ENCODE measurements around the gene CDCA8.
"Not testable (repeated sequence)": the region's sequence is repeated elsewhere in the genome, so short reads cannot be mapped to it uniquely, and the experiment has no call there.

The CDCA8 gene

DNA sequence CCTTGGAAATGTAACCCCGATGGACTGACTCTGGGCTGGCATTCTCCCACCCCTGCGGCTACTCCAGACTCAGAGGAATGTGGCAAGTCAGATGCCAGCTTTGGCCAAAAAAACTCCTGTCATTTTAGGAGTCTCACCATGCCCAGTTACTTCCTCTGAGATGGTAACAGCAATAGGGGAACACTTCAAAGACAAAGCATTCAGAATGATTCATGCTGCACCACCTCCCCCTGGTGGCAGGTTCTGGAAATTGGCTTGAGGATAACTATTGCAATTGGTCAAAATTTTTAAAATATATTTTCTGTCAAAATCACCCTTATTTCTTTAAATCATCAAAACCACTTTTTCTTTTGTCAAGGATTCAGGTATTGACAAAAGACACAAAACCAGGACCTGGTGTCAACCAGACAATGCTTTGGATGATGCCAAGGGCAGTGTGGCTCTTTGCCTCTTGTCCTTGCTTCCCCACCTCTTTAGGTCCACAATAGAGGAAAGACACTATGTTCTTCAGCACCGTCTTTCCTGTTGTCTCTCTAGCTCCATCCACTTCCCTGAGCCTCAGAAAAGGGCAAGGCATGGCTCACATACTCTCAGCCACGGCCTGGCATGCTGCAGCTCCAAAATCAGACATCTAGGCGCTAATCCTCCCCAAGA lies 9.9 kb upstream of the CDCA8 start:
- H3K9me3 ChIP-seq: no peaks in the 10 kb centered on the region
- no peak overlapping the region for H3K4me3 ChIP-seq
- H3K27me3 ChIP-seq (ENCODE audit: low read depth): no peaks in the 10 kb centered on the region
- no peaks in the 10 kb centered on the region for H3K4me1 ChIP-seq
- in situ Hi-C loops (cut with MboI; ENCODE audit: low sequenced_read_pairs): loop anchor here (5.0 kb wide), 1 partner anchor 85 kb away; the partner anchor contains the start of gene GNL2
- peaks cover 52% of the 10 kb centered on the region for H3K36me3 ChIP-seq (replicated peaks)
- DNase-seq (ENCODE audit: low spot score in 2 of 2): peak; percentile 41 to 81

DNA sequence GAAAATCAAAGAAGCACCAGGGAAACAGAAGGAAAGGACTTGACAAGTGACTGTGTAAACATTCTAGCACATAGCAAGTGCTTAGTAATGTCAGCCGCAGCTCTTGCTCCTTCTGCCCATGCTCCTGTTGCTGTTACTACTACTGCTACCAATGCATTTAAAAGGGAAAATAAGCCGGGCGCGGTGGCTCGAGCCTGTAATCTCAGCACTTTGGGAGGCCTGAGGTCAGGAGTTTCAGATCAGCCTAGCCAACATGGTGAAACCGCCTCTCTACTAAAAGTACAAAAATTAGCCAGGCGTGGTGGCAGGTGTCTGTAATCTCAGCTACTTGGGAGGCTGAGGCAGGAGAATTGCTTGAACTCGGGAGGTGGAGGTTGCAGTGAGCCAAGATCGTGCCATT lies 8.1 kb upstream of the CDCA8 start:
- not testable (repeated sequence) for DNase-seq (ENCODE audit: low spot score in 2 of 2); H3K9me3 ChIP-seq; H3K4me3 ChIP-seq; H3K27me3 ChIP-seq (ENCODE audit: low read depth); H3K4me1 ChIP-seq
- peaks cover 64% of the 10 kb centered on the region for H3K36me3 ChIP-seq (replicated peaks)
- in situ Hi-C loops (cut with MboI; ENCODE audit: low sequenced_read_pairs): loop anchor here (5.0 kb wide), 1 partner anchor 87 kb away; the partner anchor contains the start of gene GNL2

DNA sequence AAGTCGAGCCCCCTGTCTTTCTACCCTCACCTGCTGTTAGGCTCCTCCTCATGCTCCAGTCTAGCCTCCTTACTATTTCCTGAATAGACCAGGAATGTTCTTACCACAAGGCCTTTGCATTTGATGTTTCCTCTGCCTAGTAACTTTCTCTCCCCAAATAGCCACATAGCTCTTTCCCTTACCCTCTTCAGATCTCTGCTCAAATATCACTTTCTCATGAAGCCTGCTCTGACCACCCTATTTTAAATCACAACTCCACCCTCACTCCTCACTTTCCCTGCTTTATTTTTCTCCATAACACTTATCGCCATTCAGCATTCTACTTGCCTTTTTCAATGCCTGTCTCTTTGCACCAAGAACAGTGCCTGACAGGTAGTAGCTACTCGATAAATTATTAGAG lies 6.6 kb upstream of the CDCA8 start:
- peaks cover 64% of the 10 kb centered on the region for H3K36me3 ChIP-seq (replicated peaks)
- H3K4me3 ChIP-seq: no peak overlapping the region
- no peaks in the 10 kb centered on the region for H3K27me3 ChIP-seq (ENCODE audit: low read depth)
- in situ Hi-C loops (cut with MboI; ENCODE audit: low sequenced_read_pairs): no loop called here
- no peaks in the 10 kb centered on the region for H3K9me3 ChIP-seq
- DNase-seq (ENCODE audit: low spot score in 2 of 2): no peak
- H3K4me1 ChIP-seq: no peaks in the 10 kb centered on the region; the same call in 1 of the 2 replicates

DNA sequence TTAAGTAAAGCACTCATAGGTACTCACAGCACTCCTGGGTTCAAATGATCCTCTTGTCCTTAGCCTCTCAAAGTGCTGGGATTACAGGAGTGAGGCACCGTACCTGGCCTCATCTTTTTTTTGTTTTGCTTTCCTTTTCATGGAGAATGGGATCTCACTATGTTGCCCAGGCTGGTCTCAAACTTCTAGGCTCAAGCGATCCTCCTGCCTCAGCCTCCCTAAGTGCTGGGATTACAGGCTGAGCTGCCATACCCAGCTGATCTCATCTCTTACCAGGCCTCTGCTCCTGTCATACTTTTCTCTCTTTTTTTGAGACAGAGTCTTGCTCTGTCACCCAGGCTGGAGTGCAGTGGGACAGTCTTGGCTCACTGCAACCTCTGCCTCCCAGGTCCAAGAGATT lies 4.6 kb upstream of the CDCA8 start:
- DNase-seq (ENCODE audit: low spot score in 2 of 2); in situ Hi-C loops (cut with MboI; ENCODE audit: low sequenced_read_pairs); H3K4me3 ChIP-seq; H3K4me1 ChIP-seq; H3K27me3 ChIP-seq (ENCODE audit: low read depth); H3K9me3 ChIP-seq: not testable (repeated sequence)
- H3K36me3 ChIP-seq (replicated peaks): peaks cover 47% of the 10 kb centered on the region

DNA sequence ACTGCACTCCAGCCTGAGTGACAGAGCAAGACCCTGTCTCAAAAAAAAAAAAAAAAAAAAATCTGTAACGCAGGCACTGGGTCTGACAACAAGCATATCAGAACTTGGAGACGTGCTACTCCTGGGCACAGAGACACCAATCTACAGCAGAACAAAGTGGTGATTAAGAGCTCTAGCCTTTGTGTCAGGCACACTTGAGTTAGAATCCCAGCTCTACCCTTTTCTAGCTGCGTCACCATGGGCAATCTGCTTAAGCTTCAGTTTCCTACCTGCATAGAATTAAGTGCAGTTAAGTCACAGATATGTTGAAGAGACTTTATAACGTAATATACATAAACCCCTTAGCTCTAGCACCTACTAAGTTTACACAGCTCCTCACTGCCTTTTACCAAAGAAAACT lies 3.4 kb upstream of the CDCA8 start:
- peaks cover 6% of the 10 kb centered on the region for H3K4me1 ChIP-seq
- in situ Hi-C loops (cut with MboI; ENCODE audit: low sequenced_read_pairs): no loop called here
- no peak for DNase-seq (ENCODE audit: low spot score in 2 of 2)
- H3K4me3 ChIP-seq: peak overlapping the region; percentile 99
- no peaks in the 10 kb centered on the region for H3K9me3 ChIP-seq
- no peaks in the 10 kb centered on the region for H3K27me3 ChIP-seq (ENCODE audit: low read depth)
- peaks cover 39% of the 10 kb centered on the region for H3K36me3 ChIP-seq (replicated peaks)

DNA sequence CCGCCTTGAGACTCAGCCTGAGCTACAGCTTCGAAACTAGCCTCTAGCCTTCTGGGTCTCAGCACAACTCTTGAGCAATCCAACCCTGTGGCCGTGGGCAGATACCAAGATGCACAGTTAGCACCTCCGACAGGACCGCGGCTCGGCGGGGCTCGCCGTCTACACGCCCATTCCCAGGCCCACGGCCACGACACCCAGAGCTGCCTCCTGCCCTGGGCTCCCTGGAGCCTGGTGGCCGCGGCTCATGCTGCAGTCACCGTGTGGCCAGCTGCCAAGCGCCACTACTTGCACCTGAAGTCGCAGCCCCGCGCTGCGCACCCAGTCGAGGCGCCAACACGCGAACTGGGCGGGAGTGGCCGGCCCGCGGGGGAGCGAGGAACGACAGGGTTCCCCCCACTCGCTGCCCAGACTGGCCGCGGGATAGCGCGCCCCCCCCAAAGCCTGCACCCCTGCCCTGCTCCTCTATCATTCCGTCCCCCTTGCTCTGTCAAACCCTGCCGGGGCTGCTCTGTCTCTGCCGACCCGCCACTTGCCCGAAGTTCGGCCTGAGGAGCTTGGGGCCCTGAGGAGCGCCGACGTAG lies 729 bp upstream of the CDCA8 start:
- Histone ChIP-seq H3K4me3 (peak overlapping the region; percentile 99), H3K27me3 (ENCODE audit: low read depth) (no peaks in the 10 kb centered on the region), H3K9me3 (no peaks in the 10 kb centered on the region), H3K36me3 (replicated peaks) (peaks cover 45% of the 10 kb centered on the region), H3K4me1 (peaks cover 6% of the 10 kb centered on the region)
- peak in 1 of 2 experiments; percentile 54 for DNase-seq (ENCODE audit: low spot score in 2 of 2)
- in situ Hi-C loops (cut with MboI; ENCODE audit: low sequenced_read_pairs): no loop called here

DNA sequence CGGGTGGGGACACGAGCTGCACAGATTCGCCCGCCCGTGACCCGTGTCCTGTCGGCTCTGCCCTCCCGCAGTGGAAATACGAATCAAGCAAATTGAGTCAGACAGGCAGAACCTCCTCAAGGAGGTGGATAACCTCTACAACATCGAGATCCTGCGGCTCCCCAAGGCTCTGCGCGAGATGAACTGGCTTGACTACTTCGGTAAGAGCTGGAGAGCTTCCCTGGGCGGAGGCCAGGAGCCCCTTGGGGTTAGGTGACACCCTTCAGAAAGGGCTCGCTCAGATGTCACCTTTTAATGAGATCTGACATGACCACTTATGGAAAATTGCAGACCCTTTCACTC lies 489 bp downstream of the CDCA8 start:
- DNase-seq (ENCODE audit: low spot score in 2 of 2): peak in 1 of 2 experiments; percentile 21
- Histone ChIP-seq H3K4me1 (peaks cover 6% of the 10 kb centered on the region), H3K27me3 (ENCODE audit: low read depth) (no peaks in the 10 kb centered on the region), H3K36me3 (replicated peaks) (peaks cover 50% of the 10 kb centered on the region), H3K4me3 (peak overlapping the region; percentile 99), H3K9me3 (no peaks in the 10 kb centered on the region)
- in situ Hi-C loops (cut with MboI; ENCODE audit: low sequenced_read_pairs): no loop called here

DNA sequence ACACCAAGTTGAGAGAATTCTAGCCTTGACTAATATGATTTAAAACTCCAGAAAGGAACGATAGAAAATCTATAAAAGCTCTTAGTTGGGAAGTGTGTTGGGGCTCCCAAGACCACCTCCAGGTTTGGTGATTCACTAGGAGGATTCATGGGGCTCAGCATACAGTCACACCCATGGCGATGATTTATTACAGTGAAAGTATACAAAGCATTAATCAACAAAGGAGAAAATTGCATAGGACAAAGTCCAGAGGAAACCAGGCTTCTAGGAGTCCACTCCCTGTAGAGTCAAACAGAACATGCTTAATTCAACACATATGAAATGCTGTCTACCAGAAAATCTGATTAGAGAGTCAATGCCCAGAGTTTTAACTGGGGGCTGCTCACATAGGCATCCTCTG lies 4.8 kb downstream of the CDCA8 start:
- Histone ChIP-seq H3K27me3 (ENCODE audit: low read depth) (no peaks in the 10 kb centered on the region), H3K4me3 (no peak overlapping the region), H3K36me3 (replicated peaks) (peaks cover 80% of the 10 kb centered on the region), H3K4me1 (peaks cover 6% of the 10 kb centered on the region), H3K9me3 (no peaks in the 10 kb centered on the region)
- in situ Hi-C loops (cut with MboI; ENCODE audit: low sequenced_read_pairs): no loop called here
- DNase-seq (ENCODE audit: low spot score in 2 of 2): no peak

DNA sequence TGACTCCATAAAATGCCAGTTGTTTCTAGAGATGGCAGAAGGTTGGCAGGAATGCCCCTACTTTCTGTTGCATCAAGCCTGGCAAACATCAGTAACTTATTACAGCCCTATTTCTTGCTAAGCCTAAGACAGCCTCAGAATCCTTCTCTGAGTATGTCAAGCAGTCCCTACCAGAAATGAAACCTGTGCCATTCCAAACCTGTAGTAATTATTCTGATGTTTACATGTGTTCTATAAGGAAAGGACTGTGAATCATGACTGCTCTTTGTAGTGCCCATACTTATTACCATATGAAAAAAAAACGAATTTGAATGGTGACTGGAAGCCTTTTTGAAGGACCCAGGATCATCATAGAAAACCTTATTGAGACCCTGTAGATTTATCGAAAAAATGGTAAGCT lies 5.4 kb downstream of the CDCA8 start:
- in situ Hi-C loops (cut with MboI; ENCODE audit: low sequenced_read_pairs): no loop called here
- no peak for DNase-seq (ENCODE audit: low spot score in 2 of 2)
- peaks cover 86% of the 10 kb centered on the region for H3K36me3 ChIP-seq (replicated peaks)

DNA sequence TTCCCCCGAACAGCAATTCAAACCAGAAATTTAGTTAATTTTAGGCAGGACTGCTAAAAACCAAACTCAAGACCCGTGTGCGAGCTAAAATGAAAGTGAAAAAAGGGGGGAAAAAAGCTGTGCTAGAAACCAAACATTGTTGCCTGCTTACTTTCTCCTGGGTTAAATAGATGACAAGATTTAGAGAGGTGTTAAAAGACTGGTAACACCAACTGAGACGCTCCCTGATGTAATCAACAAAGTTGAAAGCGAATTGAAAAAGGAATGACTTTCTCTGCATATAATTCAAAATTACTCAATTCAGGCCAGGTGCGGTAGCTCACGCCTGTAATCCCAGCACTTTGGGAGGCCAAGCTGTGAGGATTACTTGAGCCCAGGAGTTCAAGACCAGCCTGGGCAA lies 6.8 kb downstream of the CDCA8 start:
- H3K4me3 ChIP-seq: no peak overlapping the region
- no peak for DNase-seq (ENCODE audit: low spot score in 2 of 2)
- in situ Hi-C loops (cut with MboI; ENCODE audit: low sequenced_read_pairs): no loop called here
- peaks cover 94% of the 10 kb centered on the region for H3K36me3 ChIP-seq (replicated peaks)
- no peaks in the 10 kb centered on the region for H3K9me3 ChIP-seq
- H3K27me3 ChIP-seq (ENCODE audit: low read depth): no peaks in the 10 kb centered on the region
- H3K4me1 ChIP-seq: no peaks in the 10 kb centered on the region

More for the DNA sequence above, 5.4 kb downstream of the CDCA8 start:
- H3K4me3 ChIP-seq: no peak overlapping the region
- H3K9me3 ChIP-seq: no peaks in the 10 kb centered on the region
- H3K4me1 ChIP-seq: peaks cover 6% of the 10 kb centered on the region
- H3K27me3 ChIP-seq (ENCODE audit: low read depth): no peaks in the 10 kb centered on the region

DNA sequence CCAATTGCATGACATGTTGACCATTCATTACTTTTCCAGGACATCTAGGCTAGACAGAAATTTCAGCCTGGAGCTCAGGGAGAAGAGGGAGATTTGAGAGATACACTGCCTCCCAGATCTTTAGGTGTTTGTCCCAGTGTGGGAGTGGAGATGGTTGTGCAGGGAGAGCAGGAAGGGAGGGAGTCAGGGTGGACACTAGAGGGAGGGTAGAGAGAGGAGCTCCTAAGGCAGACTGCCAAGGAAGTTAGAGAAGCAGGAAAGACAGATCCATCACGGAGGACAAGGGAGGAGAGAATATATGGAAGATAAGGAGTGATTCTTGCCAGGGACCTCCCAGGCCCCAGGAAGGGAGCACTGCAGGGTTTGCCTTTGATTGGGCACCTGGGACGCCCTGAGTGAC lies 8.7 kb downstream of the CDCA8 start:
- no peaks in the 10 kb centered on the region for H3K4me1 ChIP-seq
- H3K9me3 ChIP-seq: no peaks in the 10 kb centered on the region
- no peak overlapping the region for H3K4me3 ChIP-seq
- no peak for DNase-seq (ENCODE audit: low spot score in 2 of 2)
- H3K27me3 ChIP-seq (ENCODE audit: low read depth): no peaks in the 10 kb centered on the region
- H3K36me3 ChIP-seq (replicated peaks): peaks cover 89% of the 10 kb centered on the region
- in situ Hi-C loops (cut with MboI; ENCODE audit: low sequenced_read_pairs): no loop called here

DNA sequence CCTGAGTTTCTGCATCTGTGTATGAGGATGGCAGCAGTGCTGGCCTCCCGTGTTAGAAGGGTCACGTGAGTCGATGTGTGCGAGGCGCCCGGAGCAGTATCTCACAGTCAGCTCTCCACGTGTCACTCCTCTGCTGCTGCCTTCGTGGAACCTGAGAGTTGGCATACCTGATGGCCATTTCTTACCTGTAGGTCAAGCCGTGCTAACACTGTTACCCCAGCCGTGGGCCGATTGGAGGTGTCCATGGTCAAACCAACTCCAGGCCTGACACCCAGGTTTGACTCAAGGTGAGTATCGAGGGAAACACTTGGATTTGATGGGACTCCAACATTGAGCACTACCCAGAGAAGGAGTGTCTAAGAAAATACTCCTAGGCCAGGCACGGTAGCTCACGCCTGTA lies 10.7 kb downstream of the CDCA8 start:
- H3K4me3 ChIP-seq: no peak overlapping the region
- peaks cover 89% of the 10 kb centered on the region for H3K36me3 ChIP-seq (replicated peaks)
- in situ Hi-C loops (cut with MboI; ENCODE audit: low sequenced_read_pairs): no loop called here

DNA sequence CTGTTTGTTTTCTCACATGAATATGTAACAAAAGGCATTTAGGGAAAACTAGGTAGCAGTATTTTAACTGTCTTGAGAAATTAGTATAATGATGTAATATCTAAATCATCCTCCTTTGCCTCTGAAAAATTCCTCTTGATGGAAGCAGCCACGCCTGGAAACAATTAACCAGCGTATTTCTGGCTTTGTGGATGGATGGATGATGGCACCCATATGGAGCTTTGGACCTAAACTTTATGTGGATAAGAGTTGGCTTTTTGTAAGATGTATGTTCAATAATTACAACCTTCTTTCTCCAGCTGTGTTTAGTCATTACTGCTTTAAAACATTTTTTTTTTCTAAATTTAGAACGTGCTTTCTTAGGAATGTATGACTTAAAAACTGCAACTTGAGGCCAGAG lies 12.7 kb downstream of the CDCA8 start:
- no peak for DNase-seq (ENCODE audit: low spot score in 2 of 2)
- peaks cover 89% of the 10 kb centered on the region for H3K36me3 ChIP-seq (replicated peaks)
- no peaks in the 10 kb centered on the region for H3K27me3 ChIP-seq (ENCODE audit: low read depth)
- no peaks in the 10 kb centered on the region for H3K4me1 ChIP-seq
- in situ Hi-C loops (cut with MboI; ENCODE audit: low sequenced_read_pairs): no loop called here
- H3K9me3 ChIP-seq: no peaks in the 10 kb centered on the region
- no peak overlapping the region for H3K4me3 ChIP-seq

More for the DNA sequence above, 10.7 kb downstream of the CDCA8 start:
- H3K4me1 ChIP-seq: no peaks in the 10 kb centered on the region
- no peaks in the 10 kb centered on the region for H3K27me3 ChIP-seq (ENCODE audit: low read depth)
- DNase-seq (ENCODE audit: low spot score in 2 of 2): no peak
- H3K9me3 ChIP-seq: no peaks in the 10 kb centered on the region

DNA sequence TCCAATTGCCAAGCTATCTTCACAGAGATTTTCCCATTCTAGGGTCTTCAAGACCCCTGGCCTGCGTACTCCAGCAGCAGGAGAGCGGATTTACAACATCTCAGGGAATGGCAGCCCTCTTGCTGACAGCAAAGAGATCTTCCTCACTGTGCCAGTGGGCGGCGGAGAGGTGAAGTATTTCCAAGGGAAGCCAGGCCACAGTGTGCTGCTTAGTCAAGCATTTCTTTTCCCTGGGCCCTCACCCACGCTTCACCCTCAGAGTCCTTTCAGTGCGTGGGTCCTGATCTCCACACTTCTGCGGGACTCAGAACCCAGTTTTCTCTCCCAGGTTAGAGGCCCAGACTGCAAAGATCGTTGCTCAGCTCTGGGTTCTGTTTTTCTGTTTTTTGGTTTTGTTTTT lies 13.1 kb downstream of the CDCA8 start:
- in situ Hi-C loops (cut with MboI; ENCODE audit: low sequenced_read_pairs): no loop called here
- Histone ChIP-seq H3K27me3 (ENCODE audit: low read depth) (no peaks in the 10 kb centered on the region), H3K4me3 (no peak overlapping the region), H3K36me3 (replicated peaks) (peaks cover 89% of the 10 kb centered on the region), H3K4me1 (no peaks in the 10 kb centered on the region), H3K9me3 (no peaks in the 10 kb centered on the region)
- no peak for DNase-seq (ENCODE audit: low spot score in 2 of 2)

DNA sequence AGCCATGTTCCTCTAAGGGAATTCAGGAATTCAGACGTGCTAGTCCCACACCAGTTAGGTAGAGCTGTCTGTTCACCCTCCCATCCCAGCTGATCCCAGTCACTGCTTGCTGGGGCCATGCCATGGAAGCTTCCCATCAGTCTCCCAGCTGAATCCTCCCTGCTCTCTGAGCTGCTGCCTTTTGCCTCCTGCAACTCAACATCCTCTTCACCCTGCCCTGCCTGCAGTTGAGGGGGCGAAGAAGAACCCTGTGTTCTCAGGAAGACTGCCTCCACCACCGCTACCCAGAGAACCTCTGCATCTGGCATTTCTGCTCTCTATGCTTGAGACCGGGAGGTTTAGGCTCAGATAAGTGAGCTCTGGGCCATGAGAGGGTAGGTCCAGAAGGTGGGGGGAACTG lies 16.2 kb downstream of the CDCA8 start:
- in situ Hi-C loops (cut with MboI; ENCODE audit: low sequenced_read_pairs): no loop called here
- Histone ChIP-seq H3K27me3 (ENCODE audit: low read depth) (no peaks in the 10 kb centered on the region), H3K4me3 (no peak overlapping the region), H3K9me3 (no peaks in the 10 kb centered on the region), H3K36me3 (replicated peaks) (peaks cover 61% of the 10 kb centered on the region), H3K4me1 (no peaks in the 10 kb centered on the region)
- DNase-seq (ENCODE audit: low spot score in 2 of 2): no peak

All from HAP-1 (cell line).